Dermis microvascular lymphatic vessel endothelial cell (primary cell): ENCODE measurements around the gene TTC27. TPM values are rescaled to one million over a fixed set of nuclear protein-coding genes. Genes with fewer than 3 reads are reported as not detected.
A peak's percentile ranks its signal among the peaks of the same experiment; 100 is the strongest.
"Not testable (repeated sequence)": the region's sequence is repeated elsewhere in the genome, so short reads cannot be mapped to it uniquely, and the experiment has no call there.

ENCODE experiments used
- DNase-seq, 2 donors: peaks; one replicate each; pipeline versions ENCODE4 v3.0.0 to v3.0.0-alpha.2; 2010; ENCODE audit warnings: low read depth in 2 of 2
- total RNA-seq: library from RNA; depleted of rRNA; stranded (reverse); fragments of >200 nt; gene quantifications from 2 replicates; pipeline ENCODE4 v1.2.1, GENCODE V29; 2014

TTC27 gene
- total RNA-seq, 1 donor from 2014 or later = 17.3 TPM

DNA sequence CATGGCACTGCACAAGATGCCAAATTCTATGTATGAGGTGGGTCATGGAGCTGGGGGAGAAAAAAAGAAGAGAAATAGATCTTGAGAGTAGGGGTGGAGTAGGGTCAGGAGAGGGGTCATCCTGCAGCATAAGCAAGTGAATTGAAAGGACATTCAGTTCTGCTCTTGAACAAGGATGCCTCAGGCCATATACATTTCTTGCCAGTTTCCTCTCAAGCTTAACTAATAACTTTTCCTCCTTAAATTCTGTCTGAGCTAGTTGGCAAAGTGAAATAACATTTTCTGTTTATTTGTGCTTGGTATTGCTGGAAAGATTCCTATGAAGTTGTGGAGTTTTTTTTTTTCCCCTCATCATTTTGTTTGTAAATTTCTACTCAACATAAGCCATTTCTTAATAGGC lies 219.9 kb downstream of the TTC27 start:
- no peak for DNase-seq

DNA sequence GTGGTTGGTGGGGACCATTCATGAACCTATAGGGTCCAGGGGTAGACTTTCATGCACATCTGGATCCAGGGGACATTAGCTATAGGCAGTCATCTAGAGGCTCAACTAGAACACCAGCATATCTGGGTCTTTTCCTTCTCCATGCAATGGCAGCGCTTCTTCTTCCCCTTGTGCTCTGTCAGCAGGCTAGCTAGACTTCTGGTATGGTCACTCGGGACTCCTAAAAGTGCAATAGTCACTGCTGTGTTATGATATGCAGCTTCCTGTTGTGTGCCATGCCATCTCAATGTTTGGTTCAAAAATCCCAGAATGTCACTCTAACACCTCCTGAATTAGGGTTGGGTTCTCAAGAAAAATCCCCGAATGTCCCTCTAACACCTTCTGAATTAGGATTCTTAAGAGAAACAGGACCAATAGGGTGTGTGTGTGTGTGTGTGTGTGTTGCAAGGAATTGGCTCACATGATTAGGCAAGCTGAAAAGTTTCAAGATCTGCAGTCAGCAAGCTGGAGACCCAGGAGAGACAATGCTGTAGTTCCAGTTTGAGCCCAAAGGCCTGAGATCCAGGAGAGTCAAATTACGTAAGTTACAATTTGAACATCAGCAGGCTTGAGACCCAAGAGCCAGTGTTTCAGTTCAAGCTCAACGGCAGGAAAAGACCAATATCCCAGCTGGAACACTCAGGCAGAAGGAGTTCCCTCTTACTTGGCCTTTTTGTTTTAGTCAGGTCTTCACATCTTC lies 221.8 kb downstream of the TTC27 start:
- DNase-seq = no peak

DNA sequence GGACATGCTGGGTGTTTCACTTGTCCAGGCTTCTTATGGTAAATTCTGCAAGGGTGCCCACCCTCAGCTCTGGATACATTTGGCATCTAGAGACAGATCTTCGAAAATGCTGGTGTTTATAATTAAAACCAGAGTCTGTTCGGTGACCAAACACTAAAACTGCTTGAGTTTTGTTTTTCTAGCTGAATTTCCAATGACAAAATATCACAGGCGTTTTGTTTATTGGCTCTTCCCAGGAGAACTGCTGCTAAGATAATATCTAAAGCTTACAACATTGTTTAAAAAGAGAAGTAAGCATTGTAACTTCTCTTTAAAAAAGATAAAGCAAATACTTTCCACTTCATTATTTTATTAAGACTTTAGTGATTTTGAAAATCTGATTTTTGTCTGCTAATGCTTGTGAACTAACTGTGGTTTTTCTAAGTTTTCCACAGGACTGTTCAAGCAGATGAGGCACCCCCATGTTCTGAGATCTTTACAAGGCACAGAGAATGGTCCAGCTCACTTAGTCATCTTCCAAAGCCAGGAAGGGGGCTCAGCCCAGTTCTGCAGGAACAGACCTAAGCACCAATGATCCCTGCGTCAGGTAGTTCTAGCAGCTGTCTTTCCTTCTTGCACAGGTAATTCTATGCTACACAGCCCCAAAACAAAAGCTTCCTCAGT lies 224.1 kb downstream of the TTC27 start:
- DNase-seq = no peak

DNA sequence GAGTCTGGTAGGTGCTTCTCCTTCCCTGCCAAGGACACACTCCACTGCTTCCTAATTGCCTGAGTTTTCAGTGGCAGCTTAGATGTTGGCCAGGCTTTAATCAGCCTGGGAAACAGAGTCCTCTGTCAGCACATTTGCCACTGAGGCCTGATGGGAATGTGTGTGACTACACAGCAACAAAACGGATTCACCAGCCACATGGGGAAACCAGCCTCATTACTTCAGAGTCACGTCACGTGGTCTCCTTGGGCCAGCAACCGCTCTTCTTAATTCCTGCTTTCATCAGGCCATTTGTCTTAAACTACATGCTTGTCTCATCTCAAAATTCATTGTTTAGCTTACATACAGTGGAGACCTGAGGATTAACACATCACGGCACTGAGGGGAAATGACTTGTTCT lies 225.0 kb downstream of the TTC27 start:
- DNase-seq = no peak

DNA sequence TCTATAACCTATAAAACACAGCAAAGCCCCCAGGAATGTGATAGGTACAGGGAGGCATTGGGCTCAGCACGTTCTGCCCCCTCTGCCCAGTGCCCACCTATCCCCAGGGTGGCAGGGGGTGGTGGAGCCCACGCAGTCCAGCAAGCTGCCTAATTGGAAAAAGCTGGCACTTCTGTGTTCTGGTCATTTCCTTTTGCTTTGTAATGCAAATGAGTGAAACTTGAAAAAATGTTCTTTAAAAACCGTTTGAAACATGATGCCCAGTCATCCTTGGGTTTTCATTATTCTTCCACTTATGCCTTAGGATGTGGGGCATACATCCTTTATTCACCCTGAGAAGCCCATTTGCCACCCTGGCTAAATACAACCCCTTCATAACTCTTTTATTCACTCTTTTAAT lies 229.0 kb downstream of the TTC27 start:
- no peak for DNase-seq

DNA sequence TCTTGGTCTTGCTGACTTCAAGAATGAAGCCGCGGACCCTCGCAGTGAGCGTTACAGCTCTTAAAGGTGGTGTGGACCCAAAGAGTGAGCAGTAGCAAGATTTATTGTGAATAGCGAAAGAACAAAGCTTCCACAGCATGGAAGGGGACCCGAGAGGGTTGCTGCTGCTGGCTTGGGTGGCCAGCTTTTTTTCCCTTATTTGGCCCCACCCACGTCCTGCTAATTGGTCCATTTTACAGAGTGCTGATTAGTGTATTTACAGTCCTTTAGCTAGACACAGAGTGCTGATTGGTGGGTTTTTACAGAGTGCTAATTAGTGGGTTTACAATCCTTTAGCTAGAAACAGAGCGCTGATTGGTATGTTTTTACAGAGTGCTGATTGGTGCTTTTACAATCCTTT lies 230.9 kb downstream of the TTC27 start:
- no peak for DNase-seq

DNA sequence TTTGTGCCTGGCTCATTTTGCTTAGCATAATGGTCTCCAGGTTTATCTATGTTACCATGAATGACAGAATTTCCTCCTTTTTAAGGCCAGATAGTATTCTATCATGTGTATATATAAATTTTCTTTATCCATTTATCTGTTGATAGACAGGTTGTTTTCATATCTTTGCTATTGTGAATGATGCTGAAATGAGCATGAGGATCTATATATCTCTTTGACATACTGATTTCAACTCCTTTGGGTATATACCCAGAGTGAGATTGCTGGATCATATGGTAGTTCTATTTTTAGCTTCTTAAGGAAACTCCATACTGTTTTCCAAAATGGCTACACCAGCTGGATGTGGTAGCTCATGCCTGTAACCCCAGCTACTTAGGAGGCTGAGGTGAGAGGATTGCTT lies 232.5 kb downstream of the TTC27 start:
- no peak for DNase-seq

DNA sequence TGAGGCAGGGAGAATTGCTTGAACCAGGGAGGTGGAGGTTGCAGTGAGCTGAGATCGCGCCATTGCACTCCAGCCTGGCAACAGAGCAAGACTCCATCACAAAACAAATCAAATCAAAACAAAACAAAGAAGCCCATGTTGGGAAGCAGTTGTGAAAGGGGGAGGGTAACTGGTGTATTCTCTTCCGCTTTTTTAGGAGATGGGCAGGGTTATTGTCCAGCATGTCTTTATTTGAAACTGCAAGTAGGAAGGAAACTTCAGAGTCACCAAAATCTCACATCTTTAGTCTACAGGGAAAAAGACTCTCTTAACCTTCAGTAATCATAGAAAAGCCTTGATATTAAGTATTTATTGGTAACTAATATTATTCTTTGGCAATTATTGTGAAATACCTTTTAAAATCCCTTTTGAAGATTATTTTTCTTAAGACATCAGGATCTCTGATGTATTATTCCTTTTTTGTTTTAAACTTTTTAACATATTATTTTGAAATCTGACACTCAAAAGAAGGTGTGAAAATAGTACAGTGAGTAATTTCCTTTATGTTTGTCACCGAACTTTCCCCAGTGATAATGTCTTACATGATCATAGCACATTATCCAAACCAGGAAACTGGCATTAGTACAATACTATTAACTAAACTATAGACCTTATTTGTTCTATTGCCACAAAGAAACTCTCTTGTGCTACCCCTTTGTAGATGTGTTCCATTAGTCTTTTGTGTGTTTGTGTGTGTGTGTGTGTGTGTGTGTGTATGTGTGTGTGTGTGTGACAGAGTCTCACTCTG lies 234.6 kb downstream of the TTC27 start:
- DNase-seq = peak; percentile 68 to 79

DNA sequence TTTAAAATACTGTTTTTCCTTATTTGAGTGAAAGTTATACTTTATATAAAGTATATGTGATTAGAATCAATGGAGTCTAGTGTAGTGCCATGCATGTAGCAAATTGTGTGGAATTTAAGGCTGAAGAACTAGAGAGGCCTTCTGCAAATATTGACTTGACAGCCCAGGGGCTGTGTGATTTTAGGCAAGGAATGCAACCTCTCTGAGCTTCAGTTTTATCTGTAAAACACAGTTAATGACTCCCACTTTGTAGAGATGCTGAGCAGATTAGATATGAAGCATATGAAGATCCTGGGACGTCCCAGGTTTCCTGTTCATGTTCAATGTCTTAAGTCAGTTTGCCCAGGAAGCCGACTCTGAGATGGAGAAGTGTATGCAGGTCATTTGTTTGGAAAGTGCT lies 235.5 kb downstream of the TTC27 start:
- DNase-seq = no peak

DNA sequence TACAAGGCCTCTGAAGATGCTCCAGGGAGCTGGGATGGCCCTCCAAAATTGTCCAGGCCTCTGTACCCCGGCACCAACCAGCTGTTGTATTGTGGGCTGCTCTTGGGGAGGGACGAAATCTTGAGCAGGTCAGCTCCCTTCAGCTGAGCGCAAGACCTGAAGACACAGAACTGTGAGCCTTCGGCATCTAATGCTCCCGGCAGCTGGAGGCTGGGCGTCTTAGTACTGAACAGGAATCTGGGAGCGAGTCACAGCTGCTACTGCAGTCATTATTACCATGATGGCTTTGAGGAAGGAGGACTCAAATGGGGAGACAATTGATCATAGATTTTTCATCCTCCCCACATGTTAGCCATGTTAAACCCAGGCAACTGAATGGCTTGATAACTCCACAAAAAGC lies 236.0 kb downstream of the TTC27 start:
- DNase-seq = no peak

DNA sequence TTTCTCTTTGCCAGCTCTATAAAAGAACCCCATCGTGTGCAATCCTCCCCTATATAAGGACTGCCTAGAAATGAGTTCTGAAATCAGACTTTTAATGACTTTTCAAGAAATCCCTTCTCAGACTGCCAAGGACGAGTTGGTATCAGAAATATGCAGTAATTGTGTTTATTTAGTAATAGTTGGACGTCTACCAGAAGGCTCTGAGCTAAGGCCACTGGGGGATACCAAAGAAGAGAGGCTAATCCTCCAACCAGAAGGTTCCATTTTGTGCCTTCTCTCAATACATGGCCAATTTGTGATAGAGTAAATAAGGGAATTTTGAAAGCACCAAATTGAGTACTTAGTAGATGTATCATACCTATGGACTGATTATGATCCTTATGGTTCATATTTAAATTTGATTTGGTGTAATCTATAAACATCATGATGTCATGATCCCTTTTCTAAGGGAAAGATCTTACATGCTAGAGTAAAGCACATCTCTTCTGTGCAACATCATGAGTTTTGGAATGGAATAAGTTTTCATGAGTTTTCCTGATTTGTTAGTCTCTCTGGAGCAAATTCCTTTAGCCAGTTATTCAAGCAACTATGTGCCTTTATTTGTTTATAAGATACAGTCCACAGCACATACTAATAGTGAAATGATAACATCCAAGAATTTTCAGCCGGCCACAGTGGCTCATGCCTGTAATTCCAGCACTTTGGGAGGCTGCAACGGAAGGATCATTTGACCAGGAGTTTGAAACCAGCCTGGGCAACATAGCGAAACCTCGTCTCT lies 236.7 kb downstream of the TTC27 start:
- no peak for DNase-seq

DNA sequence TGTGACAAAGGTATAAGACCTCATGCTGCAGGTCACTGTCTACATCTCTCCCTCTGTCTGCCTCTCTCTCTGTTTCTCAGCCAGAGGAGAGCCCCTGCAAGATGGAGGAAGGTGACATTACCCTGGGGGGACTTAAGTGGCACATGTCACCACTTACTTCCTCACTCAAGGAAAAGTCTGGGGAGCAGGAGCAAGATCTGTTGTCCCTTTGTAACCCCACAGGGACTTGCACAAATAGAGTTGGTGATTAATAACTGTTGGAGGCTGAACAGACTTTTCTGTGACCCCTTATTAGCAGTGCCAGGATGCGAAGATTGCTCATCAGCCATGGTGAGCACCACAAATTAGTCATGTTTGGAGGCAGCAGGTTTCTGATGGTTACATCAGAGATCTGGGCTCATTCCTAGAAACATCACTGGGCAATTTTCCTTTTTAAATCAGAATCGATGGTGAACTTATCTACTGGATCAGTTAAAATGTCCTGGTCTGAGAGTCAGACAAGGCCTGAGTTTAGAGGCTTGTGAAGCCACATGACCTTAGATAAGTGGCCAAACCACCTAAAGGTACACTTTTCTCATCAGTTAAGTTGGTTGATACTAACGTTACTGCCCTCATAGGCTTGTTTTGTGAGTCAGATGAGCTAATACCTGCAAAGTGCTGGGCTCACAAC lies 237.7 kb downstream of the TTC27 start:
- peak in 1 of 2 donors; percentile 67 for DNase-seq

DNA sequence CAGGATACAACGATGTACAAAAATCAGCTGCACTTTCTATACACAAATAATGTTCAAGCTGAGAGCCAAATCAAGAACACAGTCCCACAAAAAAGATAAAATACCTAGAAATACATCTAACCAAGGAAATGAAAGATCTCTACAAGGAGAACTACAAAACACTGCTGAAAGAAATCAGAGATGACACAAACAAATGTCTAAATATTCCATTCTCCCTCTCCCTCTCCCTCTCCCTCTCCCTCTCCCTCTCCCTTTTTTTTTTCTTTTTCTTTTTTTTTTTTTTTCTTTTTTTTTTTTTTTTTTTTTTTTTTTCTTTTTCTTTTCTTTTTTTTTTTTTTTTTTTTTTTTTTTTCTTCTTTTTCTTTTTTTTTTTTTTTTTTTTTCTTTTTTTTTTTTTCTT lies 238.6 kb downstream of the TTC27 start:
- DNase-seq = not testable (repeated sequence)
